Islet of Langerhans (tissue), 1 donor: Measurements from ENCODE around the gene OPRM1.

Source experiments
- FAIRE-seq: peaks from one replicate; lab custom pipeline; 2011; peaks lifted over from hg19 to GRCh38; lab: Jason Lieb, UNC

OPRM1 gene

GRCh38 chr6:154242617-154243357 lies 203.7 kb downstream of the OPRM1 start:
- no peak for FAIRE-seq

GRCh38 chr6:154243793-154244750 lies 205.0 kb downstream of the OPRM1 start:
- FAIRE-seq: no peak

GRCh38 chr6:154245506-154245905 lies 206.5 kb downstream of the OPRM1 start:
- FAIRE-seq: no peak

GRCh38 chr6:154246723-154247118 lies 207.7 kb downstream of the OPRM1 start:
- no peak for FAIRE-seq

- FAIRE-seq: no peak
Observed at GRCh38 chr6:154247119-154247861, 208.2 kb downstream of the OPRM1 start.

- no peak for FAIRE-seq
Observed at GRCh38 chr6:154249499-154250298, 210.7 kb downstream of the OPRM1 start.

- FAIRE-seq: no peak
Observed at GRCh38 chr6:154251116-154251515, 212.1 kb downstream of the OPRM1 start.

GRCh38 chr6:154252678-154253077 lies 213.6 kb downstream of the OPRM1 start:
- no peak for FAIRE-seq

GRCh38 chr6:154257067-154257466 lies 218.0 kb downstream of the OPRM1 start:
- no peak for FAIRE-seq

- no peak for FAIRE-seq
Observed at GRCh38 chr6:154258064-154258757, 219.2 kb downstream of the OPRM1 start.

GRCh38 chr6:154261688-154262397 lies 222.8 kb downstream of the OPRM1 start:
- no peak for FAIRE-seq

- no peak for FAIRE-seq
Observed at GRCh38 chr6:154266560-154267099, 227.6 kb downstream of the OPRM1 start.

- FAIRE-seq: no peak
Observed at GRCh38 chr6:154267508-154268106, 228.6 kb downstream of the OPRM1 start.

- no peak for FAIRE-seq
Observed at GRCh38 chr6:154268486-154268885, 229.4 kb downstream of the OPRM1 start.

- no peak for FAIRE-seq
Observed at GRCh38 chr6:154274168-154274567, 235.1 kb downstream of the OPRM1 start.

- FAIRE-seq: peak; percentile 98
Observed at GRCh38 chr6:154276810-154277628, 238.0 kb downstream of the OPRM1 start.

- FAIRE-seq: no peak
Observed at GRCh38 chr6:154277629-154278017, 238.6 kb downstream of the OPRM1 start.

- FAIRE-seq: no peak
Observed at GRCh38 chr6:154280521-154280920, 241.5 kb downstream of the OPRM1 start.

- no peak for FAIRE-seq
Observed at GRCh38 chr6:154284313-154284853, 245.3 kb downstream of the OPRM1 start.
